ENCODE measurements around the gene ACACA. TPM values are rescaled to one million over a fixed set of nuclear protein-coding genes. Genes with fewer than 3 reads are reported as not detected.

The ACACA gene
- total RNA-seq, 1 donor = 72.7 TPM

- DNase-seq (ENCODE audit: low read depth) = no peak
- no peak for TF ChIP-seq CTCF (IDR thresholded peaks at IDR 0.05; ENCODE audit: insufficient read depth, low read length)
- no peak overlapping the region for H3K4me3 ChIP-seq (ENCODE audit: low read depth, low read length)
These were observed 242.6 kb downstream of the ACACA start for GRCh38 chr17:37164057-37164456.

GRCh38 chr17:37162800-37163199 lies 243.8 kb downstream of the ACACA start:
- no peak for DNase-seq (ENCODE audit: low read depth)
- no peak overlapping the region for H3K4me3 ChIP-seq (ENCODE audit: low read depth, low read length)
- TF ChIP-seq CTCF (IDR thresholded peaks at IDR 0.05; ENCODE audit: insufficient read depth, low read length) = no peak

- H3K4me3 ChIP-seq (ENCODE audit: low read depth, low read length) = no peak overlapping the region
- peak; percentile 65 for DNase-seq (ENCODE audit: low read depth)
- TF ChIP-seq CTCF (IDR thresholded peaks at IDR 0.05; ENCODE audit: insufficient read depth, low read length) = no peak
These were observed 245.7 kb downstream of the ACACA start for GRCh38 chr17:37160944-37161343.

GRCh38 chr17:37158290-37158689 lies 248.3 kb downstream of the ACACA start:
- TF ChIP-seq CTCF (IDR thresholded peaks at IDR 0.05; ENCODE audit: insufficient read depth, low read length) = no peak
- no peak overlapping the region for H3K4me3 ChIP-seq (ENCODE audit: low read depth, low read length)
- no peak for DNase-seq (ENCODE audit: low read depth)

- DNase-seq (ENCODE audit: low read depth) = peak; percentile 47
- H3K4me3 ChIP-seq (ENCODE audit: low read depth, low read length) = no peak overlapping the region
- TF ChIP-seq CTCF (IDR thresholded peaks at IDR 0.05; ENCODE audit: insufficient read depth, low read length) = no peak
These were observed 258.5 kb downstream of the ACACA start for GRCh38 chr17:37148156-37148555.

- TF ChIP-seq CTCF (IDR thresholded peaks at IDR 0.05; ENCODE audit: insufficient read depth, low read length) = no peak
- no peak overlapping the region for H3K4me3 ChIP-seq (ENCODE audit: low read depth, low read length)
- no peak for DNase-seq (ENCODE audit: low read depth)
These were observed 259.3 kb downstream of the ACACA start for GRCh38 chr17:37147301-37147812.

All from fibroblast of the aortic adventitia (primary cell).